Anterior cingulate cortex (tissue), 58 donors: ENCODE measurements around the gene RPS15.
"Not testable (repeated sequence)": the region's sequence is repeated elsewhere in the genome, so short reads cannot be mapped to it uniquely, and the experiment has no call there.

Experiments used
- DNase-seq, 58 donors: peaks; one replicate each; lab custom pipeline; 2025; lab: John Stamatoyannopoulos, UW

The RPS15 gene

DNA sequence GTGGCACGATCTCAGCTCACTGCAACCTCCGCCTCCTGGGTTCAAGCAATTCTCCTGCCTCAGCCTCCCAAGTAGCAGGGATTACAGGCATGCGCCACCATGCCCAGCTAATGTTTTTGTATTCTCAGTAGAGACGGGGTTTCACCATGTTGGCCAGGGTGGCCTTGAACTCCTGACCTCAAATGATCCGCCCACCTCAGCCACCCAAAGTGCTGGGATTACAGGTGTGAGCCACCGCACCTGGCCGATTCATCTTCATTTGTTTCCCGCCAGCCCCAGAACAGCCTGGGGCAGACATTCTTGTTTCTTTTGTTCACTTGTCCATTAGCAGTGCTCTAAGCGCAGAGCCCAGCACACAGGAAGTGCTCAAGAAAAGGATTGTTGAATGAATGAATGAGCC is 38.9 kb downstream of the RPS15 start:
- DNase-seq = not testable (repeated sequence)

- DNase-seq = peak; percentile 37 to 96 (median 89)
Observed at GRCh38 chr19:1478934-1479707, 40.9 kb downstream of the RPS15 start, which contains the start of gene C19orf25. Gene C19orf25, minus strand, starts transcription at chr19:1479215. Its CDS starts 312 bp downstream, at chr19:1478903.

GRCh38 chr19:1481224-1481892 is 43.2 kb downstream of the RPS15 start:
- DNase-seq = no peak

GRCh38 chr19:1481893-1482360 is 43.7 kb downstream of the RPS15 start:
- no peak for DNase-seq

- DNase-seq = no peak
Observed at GRCh38 chr19:1482361-1483130, 44.4 kb downstream of the RPS15 start.

GRCh38 chr19:1483131-1483978 is 45.2 kb downstream of the RPS15 start:
- no peak for DNase-seq

GRCh38 chr19:1483979-1484428 is 45.8 kb downstream of the RPS15 start:
- DNase-seq = no peak

GRCh38 chr19:1486720-1487575 is 48.8 kb downstream of the RPS15 start:
- DNase-seq = no peak

DNA sequence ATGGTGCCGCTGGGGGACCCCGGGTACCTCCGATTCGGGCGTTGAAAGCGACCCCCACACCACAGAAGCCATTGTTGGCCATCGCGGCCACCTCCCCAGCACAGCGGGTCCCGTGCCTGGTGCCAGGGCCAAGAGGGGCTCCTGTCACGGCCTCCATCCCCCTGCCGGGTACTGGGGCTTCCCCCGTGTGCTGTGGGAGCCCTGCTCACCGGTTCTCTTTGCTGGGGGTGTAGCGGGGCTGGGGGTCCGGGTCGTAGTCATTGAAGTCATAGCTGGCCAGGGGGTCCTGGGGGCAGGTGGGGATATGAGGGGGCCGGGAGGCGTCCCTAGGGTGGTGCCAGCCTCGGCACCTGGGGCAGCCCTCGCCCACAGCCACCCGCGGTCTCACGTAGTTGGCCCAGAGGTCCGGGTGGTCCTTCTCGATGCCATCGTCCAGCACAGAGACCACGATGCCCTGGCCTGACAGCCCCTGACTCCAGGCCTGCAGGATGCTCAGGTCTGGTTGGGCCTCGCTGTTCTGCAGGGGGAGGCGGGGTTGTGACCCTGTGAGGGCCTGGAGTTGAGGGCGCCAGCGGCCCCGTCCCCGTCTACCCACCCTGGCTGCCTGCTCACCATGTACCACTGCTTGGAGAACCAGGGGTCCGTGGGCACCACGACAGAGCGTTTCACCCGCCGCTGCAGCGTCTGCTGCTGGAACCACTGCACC is 49.5 kb downstream of the RPS15 start:
- no peak for DNase-seq

DNA sequence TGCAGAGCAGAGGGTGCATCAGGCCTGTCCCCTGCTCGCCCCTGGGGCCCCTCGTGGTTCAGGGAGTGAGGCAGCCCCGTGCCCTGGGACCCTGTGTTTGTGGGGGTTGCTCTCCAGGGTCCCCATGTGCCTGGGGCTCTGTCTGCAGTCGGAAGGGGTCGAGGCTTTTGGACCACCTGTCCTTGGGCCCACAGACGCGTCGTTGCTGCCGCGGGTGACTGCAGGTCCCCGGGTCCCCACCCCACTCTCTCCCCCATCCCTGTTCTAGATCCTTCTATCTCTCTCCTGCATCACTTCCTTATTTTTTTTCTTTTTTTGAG is 50.0 kb downstream of the RPS15 start:
- no peak for DNase-seq

DNA sequence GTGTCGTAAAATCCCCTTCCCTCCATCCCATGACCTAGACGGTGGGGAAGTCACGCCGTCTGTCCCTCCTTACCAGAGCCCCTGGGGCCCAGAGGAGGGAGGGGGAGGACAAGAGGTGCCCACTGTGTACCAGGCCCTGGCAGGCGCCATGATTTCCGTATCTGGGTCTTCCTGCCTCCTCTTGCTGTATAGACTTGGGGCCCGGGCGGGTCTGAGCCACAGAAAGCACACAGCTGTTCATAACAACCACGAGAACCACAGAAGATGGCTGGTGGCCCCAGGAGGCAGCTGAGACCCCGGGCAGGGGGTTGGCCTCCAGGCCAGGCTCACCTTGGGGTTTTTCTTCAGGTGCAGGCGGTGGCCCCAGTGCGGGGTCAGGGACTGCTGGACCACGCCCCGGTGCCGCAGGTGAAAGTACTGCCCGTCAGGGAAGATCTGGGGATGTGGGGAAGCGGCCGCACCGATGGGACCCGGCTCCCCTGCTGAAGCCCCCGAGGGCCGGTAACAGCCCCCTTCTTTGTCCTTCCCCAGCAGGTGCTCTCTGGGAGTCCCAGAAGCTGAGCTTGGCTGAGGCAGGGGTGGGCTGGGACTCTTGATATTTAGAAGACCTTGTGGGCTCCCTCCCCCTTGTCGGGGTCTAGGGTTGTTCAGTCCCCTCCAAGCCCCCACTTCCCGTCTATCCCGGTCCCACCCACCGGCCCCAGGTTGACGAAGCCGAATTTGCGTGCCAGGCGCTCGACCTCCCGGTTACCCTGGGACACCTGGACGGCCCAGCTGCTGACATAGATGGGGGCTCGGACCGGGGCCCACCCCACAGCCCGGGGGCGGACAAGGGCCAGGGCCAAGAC is 51.5 kb downstream of the RPS15 start:
- DNase-seq = peak in 1 of 58 donors; percentile 43
